ENCODE data around the gene LPP. TPM values are rescaled to one million over a fixed set of nuclear protein-coding genes. Genes with fewer than 3 reads are reported as not detected.

The LPP gene
- total RNA-seq, 1 experiment from 2014 or later: 148 TPM

DNA sequence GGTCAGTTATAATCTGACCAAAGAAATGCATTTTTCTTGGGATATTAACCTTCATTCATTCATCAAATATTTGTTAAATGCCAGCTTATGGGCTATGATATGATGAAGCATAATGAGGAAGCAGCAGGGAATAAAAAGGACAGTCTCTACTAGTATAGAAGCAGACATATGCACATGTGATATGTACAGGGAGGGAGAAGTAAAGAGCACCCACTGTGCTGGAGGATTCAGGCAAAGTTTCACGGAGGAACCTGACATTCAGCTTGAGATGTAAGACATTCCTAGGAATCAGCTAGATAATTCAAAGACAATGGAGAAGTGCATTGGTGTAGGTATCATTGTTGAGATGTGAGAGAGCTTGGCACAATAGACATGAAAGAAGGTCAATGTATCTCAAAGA, 450.7 kb downstream of the LPP start:
- H3K36me3 ChIP-seq (ENCODE audit: low read depth): 0 out of 2 replicates have a peak, but pooled peaks cover 7% of the 10 kb centered on the region
- H3K9me2 ChIP-seq (ENCODE audit: insufficient read depth): no peaks in the 10 kb centered on the region
- H3K27ac ChIP-seq: no peak overlapping the region
- no peaks in the 10 kb centered on the region for H4K20me1 ChIP-seq (ENCODE audit: insufficient read depth)
- intact Hi-C loops (cut with micrococcal nuclease; ENCODE audit: unreplicated experiment): no loop called here
- TF ChIP-seq EZH2 (IDR thresholded peaks at IDR 0.05; ENCODE audit: low read depth): no peak
- TF ChIP-seq, protein P1, sequence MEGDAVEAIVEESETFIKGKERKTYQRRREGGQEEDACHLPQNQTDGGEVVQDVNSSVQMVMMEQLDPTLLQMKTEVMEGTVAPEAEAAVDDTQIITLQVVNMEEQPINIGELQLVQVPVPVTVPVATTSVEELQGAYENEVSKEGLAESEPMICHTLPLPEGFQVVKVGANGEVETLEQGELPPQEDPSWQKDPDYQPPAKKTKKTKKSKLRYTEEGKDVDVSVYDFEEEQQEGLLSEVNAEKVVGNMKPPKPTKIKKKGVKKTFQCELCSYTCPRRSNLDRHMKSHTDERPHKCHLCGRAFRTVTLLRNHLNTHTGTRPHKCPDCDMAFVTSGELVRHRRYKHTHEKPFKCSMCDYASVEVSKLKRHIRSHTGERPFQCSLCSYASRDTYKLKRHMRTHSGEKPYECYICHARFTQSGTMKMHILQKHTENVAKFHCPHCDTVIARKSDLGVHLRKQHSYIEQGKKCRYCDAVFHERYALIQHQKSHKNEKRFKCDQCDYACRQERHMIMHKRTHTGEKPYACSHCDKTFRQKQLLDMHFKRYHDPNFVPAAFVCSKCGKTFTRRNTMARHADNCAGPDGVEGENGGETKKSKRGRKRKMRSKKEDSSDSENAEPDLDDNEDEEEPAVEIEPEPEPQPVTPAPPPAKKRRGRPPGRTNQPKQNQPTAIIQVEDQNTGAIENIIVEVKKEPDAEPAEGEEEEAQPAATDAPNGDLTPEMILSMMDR (conservative IDR thresholded peaks at IDR 0.05): no peak
- no peak overlapping the region for H2AFZ ChIP-seq
- peaks cover 8% of the 10 kb centered on the region; the same call in 1 of the 2 replicates for H3K9me3 ChIP-seq (ENCODE audit: insufficient read depth, low read depth)
- ChIA-PET CTCF (interaction anchor here (0.5 kb wide), 1 partner anchor 1320 kb away, joined by 7 read pairs; no protein-coding TSS in a partner anchor), POLR2A (ENCODE audit: unreplicated experiment) (no interaction called here)
- no peak for DNase-seq
- H3K4me2 ChIP-seq: no peak overlapping the region
- BruUV-seq (replicated peaks): no TSS peak
- H3K4me1 ChIP-seq (replicated peaks; ENCODE audit: insufficient read depth): no peaks in the 10 kb centered on the region
- no peak overlapping the region for H3K4me3 ChIP-seq
- no peaks in the 10 kb centered on the region for H3K79me2 ChIP-seq (ENCODE audit: low read depth)
- H3F3A ChIP-seq (ENCODE audit: insufficient read depth, low read depth): no peaks in the 10 kb centered on the region
- H3K27me3 ChIP-seq (ENCODE audit: insufficient read depth, low read depth): no peaks in the 10 kb centered on the region

- H3K4me3 ChIP-seq: no peak overlapping the region
- peaks cover 8% of the 10 kb centered on the region; the same call in 1 of the 2 replicates for H3K9me3 ChIP-seq (ENCODE audit: insufficient read depth, low read depth)
- DNase-seq: no peak
- H3K9me2 ChIP-seq (ENCODE audit: insufficient read depth): no peaks in the 10 kb centered on the region
- H3K4me1 ChIP-seq (replicated peaks; ENCODE audit: insufficient read depth): no peaks in the 10 kb centered on the region
- H3K79me2 ChIP-seq (ENCODE audit: low read depth): no peaks in the 10 kb centered on the region
- ChIA-PET POLR2A (ENCODE audit: unreplicated experiment) (interaction anchor here (0.7 kb wide), 1 partner anchor 24 kb away, joined by 3 read pairs; no protein-coding TSS in a partner anchor), CTCF (interaction anchor here (0.5 kb wide), 1 partner anchor 1320 kb away, joined by 7 read pairs; no protein-coding TSS in a partner anchor)
- H4K20me1 ChIP-seq (ENCODE audit: insufficient read depth): no peaks in the 10 kb centered on the region
- H3K27ac ChIP-seq: no peak overlapping the region
- H3K27me3 ChIP-seq (ENCODE audit: insufficient read depth, low read depth): no peaks in the 10 kb centered on the region
- no peak overlapping the region for H2AFZ ChIP-seq
- H3F3A ChIP-seq (ENCODE audit: insufficient read depth, low read depth): no peaks in the 10 kb centered on the region
- H3K4me2 ChIP-seq: no peak overlapping the region
- intact Hi-C loops (cut with micrococcal nuclease; ENCODE audit: unreplicated experiment): no loop called here
- TF ChIP-seq, protein P1 (conservative IDR thresholded peaks at IDR 0.05): no peak
- no peak for TF ChIP-seq EZH2 (IDR thresholded peaks at IDR 0.05; ENCODE audit: low read depth)
- BruUV-seq (replicated peaks): no TSS peak
- H3K36me3 ChIP-seq (ENCODE audit: low read depth): 0 out of 2 replicates have a peak, but pooled peaks cover 10% of the 10 kb centered on the region
These were observed 451.3 kb downstream of the LPP start for GRCh38 chr3:188605231-188605630.

DNA sequence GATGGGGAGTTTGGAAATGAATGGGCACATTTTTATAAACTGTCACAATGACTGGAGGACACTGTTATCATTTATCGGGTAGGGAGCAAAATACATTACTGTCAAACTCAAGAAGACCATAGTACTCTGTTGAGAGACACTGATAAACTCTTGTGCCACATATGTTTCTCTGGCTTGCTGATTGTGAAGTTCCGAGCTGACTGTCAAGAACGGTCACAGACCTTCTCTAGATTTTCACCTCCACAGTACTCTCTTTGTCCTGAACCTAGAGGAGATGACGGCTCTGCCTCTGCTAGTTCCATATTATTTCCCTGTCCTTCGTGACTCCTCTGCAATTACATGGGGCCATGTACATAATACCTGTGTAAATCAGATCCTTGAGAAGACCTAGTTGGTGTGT, 451.9 kb downstream of the LPP start:
- H4K20me1 ChIP-seq (ENCODE audit: insufficient read depth): no peaks in the 10 kb centered on the region
- 0 out of 2 replicates have a peak, but pooled peaks cover 10% of the 10 kb centered on the region for H3K36me3 ChIP-seq (ENCODE audit: low read depth)
- H3K9me2 ChIP-seq (ENCODE audit: insufficient read depth): no peaks in the 10 kb centered on the region
- ChIA-PET CTCF (no interaction called here), POLR2A (ENCODE audit: unreplicated experiment) (interaction anchor here (0.5 to 0.7 kb wide), 2 partner anchors 17 to 23 kb away, joined by 3 read pairs; no protein-coding TSS in a partner anchor)
- no peaks in the 10 kb centered on the region for H3F3A ChIP-seq (ENCODE audit: insufficient read depth, low read depth)
- no TSS peak for BruUV-seq (replicated peaks)
- intact Hi-C loops (cut with micrococcal nuclease; ENCODE audit: unreplicated experiment): no loop called here
- H3K4me3 ChIP-seq: no peak overlapping the region
- H3K9me3 ChIP-seq (ENCODE audit: insufficient read depth, low read depth): peaks cover 8% of the 10 kb centered on the region; the same call in 1 of the 2 replicates
- H2AFZ ChIP-seq: no peak overlapping the region
- DNase-seq: no peak
- TF ChIP-seq, protein P1 (conservative IDR thresholded peaks at IDR 0.05): no peak
- no peak for TF ChIP-seq EZH2 (IDR thresholded peaks at IDR 0.05; ENCODE audit: low read depth)
- no peaks in the 10 kb centered on the region for H3K79me2 ChIP-seq (ENCODE audit: low read depth)
- H3K27ac ChIP-seq: no peak overlapping the region
- no peaks in the 10 kb centered on the region for H3K4me1 ChIP-seq (replicated peaks; ENCODE audit: insufficient read depth)
- H3K4me2 ChIP-seq: no peak overlapping the region
- no peaks in the 10 kb centered on the region for H3K27me3 ChIP-seq (ENCODE audit: insufficient read depth, low read depth)

All from PC-9 (cell line).